Skeletal muscle tissue (tissue), 4 donors: ENCODE measurements around the gene ALG8. TPM values are rescaled to one million over a fixed set of nuclear protein-coding genes. Genes with fewer than 3 reads are reported as not detected.
"Not testable (repeated sequence)": the region's sequence is repeated elsewhere in the genome, so short reads cannot be mapped to it uniquely, and the experiment has no call there.

Experiments
- H3K27ac ChIP-seq: one replicate; pipeline ENCODE4 v1.7.0; 2013; ENCODE audit warnings: mild to moderate bottlenecking, low read depth, low read length, inconsistent platforms
- H3K27me3 ChIP-seq, 3 donors: one replicate each; pipeline ENCODE4 v1.7.0; 2013; ENCODE audit warnings: low read length in 3 of 3; ENCODE audit not compliant: control insufficient read depth in 3 of 3, insufficient read depth in 3 of 3
- H3K36me3 ChIP-seq, 3 donors: one replicate each; pipeline ENCODE4 v1.7.0; 2013; ENCODE audit warnings: low read length in 3 of 3; ENCODE audit not compliant: control insufficient read depth in 3 of 3, insufficient read depth in 3 of 3
- H3K4me1 ChIP-seq, 3 donors: one replicate each; pipeline ENCODE4 v1.7.0; 2013; ENCODE audit warnings: low read length in 3 of 3, mild to moderate bottlenecking in 3 of 3; ENCODE audit not compliant: control insufficient read depth in 3 of 3, insufficient read depth in 3 of 3
- H3K4me3 ChIP-seq, 3 donors: one replicate each; pipeline ENCODE4 v1.7.0; 2013; ENCODE audit warnings: low read length in 3 of 3
- H3K9ac ChIP-seq, 3 donors: one replicate each; pipeline ENCODE4 v1.7.0; 2013; ENCODE audit warnings: low read length in 3 of 3, mild to moderate bottlenecking in 3 of 3, moderate library complexity in 2 of 3, low read depth in 1 of 3
- H3K9me3 ChIP-seq, 3 donors: one replicate each; pipeline ENCODE4 v1.7.0; 2013; ENCODE audit warnings: low read length in 3 of 3; ENCODE audit not compliant: control insufficient read depth in 3 of 3
- total RNA-seq: library from RNA; depleted of rRNA; stranded (reverse); fragments of >200 nt; gene quantifications from one replicate; pipeline ENCODE4 v1.2.3, GENCODE V29; 2014
- donor health status: Osteomylitis.

Gene ALG8
- total RNA-seq, 1 donor from 2014 or later, result 57.4 TPM

DNA sequence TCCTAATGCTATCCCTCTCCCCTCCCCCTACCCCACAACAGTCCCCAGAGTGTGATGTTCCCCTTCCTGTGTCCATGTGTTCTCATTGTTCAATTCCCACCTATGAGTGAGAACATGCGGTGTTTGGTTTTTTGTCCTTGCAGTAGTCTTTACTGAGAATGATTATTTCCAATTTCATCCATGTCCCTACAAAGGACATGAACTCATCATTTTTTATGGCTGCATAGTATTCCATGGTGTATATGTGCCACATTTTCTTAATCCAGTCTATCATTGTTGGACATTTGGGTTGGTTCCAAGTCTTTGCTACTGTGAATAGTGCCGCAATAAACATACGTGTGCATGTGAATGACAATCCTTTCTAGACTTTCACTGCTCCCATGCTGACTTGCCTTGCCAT lies 36.4 kb upstream of the ALG8 start:
- H3K27me3 ChIP-seq, H3K9me3 ChIP-seq, H3K4me3 ChIP-seq, H3K4me1 ChIP-seq, H3K27ac ChIP-seq, H3K9ac ChIP-seq: not testable (repeated sequence)
- peaks cover 15 to 26% (median 21%) of the 10 kb centered on the region in 3 donors for H3K36me3 ChIP-seq

DNA sequence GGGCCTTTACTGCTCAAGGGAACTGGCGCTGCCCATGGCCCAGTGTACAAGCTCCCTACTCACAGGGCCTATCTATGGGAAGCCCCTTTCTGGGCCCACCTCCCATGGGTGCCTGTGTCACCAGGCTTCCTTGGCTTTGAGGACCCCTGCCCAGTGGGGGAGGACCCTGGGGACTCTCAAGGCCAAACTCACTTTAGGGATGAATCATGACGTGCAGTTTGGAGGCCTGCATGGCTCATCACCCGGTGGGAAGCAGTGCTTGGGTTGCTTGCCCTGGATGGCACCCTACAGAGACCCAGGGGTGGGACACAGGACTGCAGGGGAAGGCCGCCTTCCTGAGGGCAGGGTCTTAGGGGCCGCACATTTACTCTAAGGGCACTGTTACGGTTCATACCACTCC lies 32.5 kb upstream of the ALG8 start:
- H3K27ac ChIP-seq, result no peak overlapping the region

DNA sequence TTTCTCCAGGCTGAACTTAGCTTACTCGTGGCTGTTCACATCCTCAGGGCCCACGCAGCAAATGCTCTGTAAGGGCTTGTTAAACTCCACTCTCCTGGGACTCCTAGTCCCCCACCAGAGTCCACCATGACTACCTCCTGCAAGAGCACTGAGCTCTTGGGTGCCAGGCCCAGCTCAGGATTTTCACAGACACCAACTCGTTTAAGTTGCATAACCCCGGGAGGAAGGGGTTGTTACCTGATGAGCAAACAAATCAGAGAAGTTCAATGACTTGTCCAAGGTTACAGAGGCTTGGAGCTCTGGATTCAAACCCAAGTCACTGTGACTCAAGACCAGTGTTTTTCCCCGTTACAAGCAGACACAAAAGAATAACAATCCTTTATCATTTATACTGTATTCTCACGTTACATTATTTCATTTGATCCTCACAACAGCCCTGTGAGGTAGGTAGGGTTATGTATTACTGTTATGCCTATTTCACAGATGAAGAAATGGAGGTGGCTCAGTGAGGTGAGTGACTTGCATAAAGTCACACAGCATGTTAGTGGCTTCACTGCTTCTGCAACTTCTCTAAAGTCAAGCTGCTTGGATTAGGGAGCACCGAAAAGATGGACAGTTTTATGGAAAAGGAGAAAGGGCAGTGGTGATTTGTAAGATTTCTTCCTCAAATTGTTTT lies 31.6 kb upstream of the ALG8 start:
- H3K27ac ChIP-seq, result no peak overlapping the region
- H3K4me1 ChIP-seq, result peaks cover 12 to 18% (median 14%) of the 10 kb centered on the region in 3 donors
- peaks cover 15 to 21% (median 21%) of the 10 kb centered on the region in 3 donors for H3K36me3 ChIP-seq
- no peaks in the 10 kb centered on the region for H3K9me3 ChIP-seq
- no peak overlapping the region for H3K4me3 ChIP-seq
- no peaks in the 10 kb centered on the region for H3K27me3 ChIP-seq
- no peak overlapping the region for H3K9ac ChIP-seq

More for the DNA sequence above, 32.5 kb upstream of the ALG8 start:
- Histone ChIP-seq H3K4me3 (no peak overlapping the region), H3K27me3 (no peaks in the 10 kb centered on the region), H3K9me3 (no peaks in the 10 kb centered on the region), H3K36me3 (peaks cover 15 to 26% (median 21%) of the 10 kb centered on the region in 3 donors), H3K9ac (no peak overlapping the region), H3K4me1 (peaks cover 12 to 18% (median 14%) of the 10 kb centered on the region in 3 donors)

DNA sequence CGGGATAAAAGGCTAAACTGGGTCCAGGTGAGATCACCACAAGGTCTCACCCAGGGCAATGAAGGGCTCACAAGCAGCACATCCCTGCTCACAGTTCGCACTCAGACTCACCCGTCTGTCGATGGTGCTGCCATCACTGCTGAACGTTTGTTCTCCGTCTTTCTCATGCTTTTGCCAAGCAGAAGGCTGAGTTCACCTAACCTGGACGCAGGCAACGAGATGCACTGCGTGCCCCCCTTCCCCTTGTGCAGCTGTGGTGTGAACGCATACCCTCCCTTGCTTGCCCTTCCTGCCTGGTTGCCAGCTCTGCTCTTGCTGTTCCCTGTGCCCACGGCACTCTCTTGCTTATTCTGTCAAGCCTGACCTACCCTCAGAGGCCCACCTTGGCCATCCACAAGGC lies 31.0 kb upstream of the ALG8 start:
- Histone ChIP-seq H3K4me3 (no peak overlapping the region), H3K9ac (no peak overlapping the region), H3K9me3 (no peaks in the 10 kb centered on the region), H3K4me1 (peaks cover 12 to 18% (median 14%) of the 10 kb centered on the region in 3 donors), H3K27ac (no peak overlapping the region), H3K27me3 (no peaks in the 10 kb centered on the region), H3K36me3 (peaks cover 15 to 21% (median 21%) of the 10 kb centered on the region in 3 donors)

DNA sequence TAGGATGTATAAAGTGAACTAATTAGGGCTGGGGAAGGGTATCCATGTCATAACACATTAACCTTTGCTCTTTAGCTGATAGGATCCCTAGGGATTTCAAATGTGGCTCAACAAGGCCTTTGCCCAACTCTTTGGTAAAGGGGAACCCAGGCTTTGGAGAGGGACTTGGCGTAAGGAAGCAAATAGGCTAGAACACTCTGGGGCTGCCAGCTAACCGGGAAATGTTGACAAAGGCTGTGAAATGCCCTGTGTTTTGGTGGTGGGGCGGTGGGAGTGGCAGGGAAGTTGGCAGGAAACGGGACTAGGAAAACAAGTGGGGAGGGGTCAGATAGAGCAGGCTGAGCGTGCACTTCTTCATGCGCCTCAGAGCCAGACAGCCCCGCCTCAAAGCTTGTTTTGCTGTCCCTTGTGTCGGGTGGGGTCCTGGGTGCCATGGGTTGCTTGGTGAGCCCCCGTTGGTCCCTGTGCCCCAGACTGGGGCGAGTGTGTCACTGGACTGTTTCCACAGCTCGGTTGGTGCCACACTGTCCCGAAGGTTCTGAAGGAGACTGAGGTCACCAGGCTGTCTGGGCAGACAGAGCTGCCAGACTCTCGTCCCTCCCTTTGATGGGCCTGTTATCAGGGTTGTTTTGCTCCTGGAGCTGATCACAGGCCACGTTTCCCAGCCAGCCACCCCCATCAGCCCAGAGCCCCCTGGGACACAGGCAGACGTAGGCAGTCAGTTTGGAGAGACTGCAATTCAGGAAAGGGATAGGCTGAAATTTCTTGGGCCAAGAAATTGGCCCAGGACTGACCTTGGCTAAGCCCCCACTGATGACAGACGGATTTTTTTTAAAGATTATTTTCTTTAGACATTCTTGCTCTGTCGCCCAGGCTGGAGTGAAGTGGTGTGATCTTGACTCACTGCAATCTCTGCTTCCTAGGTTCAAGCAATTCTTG lies 29.4 kb upstream of the ALG8 start:
- H3K27me3 ChIP-seq, result no peaks in the 10 kb centered on the region
- peaks cover 9 to 17% (median 16%) of the 10 kb centered on the region in 3 donors for H3K36me3 ChIP-seq
- peak overlapping the region in 2 of 3 donors; percentile 40 to 51 for H3K9ac ChIP-seq
- peak overlapping the region; percentile 79 for H3K27ac ChIP-seq
- no peaks in the 10 kb centered on the region for H3K9me3 ChIP-seq
- peak overlapping the region in 1 of 3 donors; percentile 30 for H3K4me3 ChIP-seq
- H3K4me1 ChIP-seq, result peaks cover 16 to 18% (median 16%) of the 10 kb centered on the region in 3 donors

DNA sequence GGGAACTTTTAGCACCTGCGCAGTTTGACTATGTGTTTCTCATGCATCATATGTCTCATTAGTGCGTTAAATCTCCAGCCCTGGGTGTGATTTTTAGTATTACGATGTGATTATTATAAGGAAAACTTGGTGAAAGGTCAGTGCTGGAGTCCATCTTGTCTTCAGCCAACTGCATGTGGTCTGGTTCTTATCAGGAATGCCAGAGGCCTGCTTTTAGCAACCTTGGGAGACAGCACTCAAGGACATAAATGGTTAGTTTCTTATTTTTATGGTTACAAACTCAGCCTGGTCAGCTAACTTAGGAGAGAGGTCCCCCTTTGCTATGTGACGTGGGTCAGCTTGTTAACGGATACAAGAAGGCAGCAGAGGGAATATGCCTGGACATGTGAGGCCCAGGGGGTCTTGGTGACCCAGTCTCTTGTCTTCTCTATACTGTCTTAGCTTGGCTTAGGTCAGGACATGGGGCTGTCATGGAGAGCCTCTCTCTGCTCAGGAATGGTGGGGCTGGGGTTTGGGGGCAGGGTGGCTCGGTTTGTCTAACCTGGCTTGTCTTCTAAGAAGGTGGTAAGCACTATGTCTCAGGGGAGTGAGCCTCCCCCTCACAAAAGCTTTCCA lies 27.5 kb upstream of the ALG8 start:
- Histone ChIP-seq H3K36me3 (peaks cover under 1 to 2% (median 2%) of the 10 kb centered on the region in 3 donors), H3K4me1 (peaks cover 16 to 19% (median 18%) of the 10 kb centered on the region in 3 donors), H3K9me3 (no peaks in the 10 kb centered on the region)

DNA sequence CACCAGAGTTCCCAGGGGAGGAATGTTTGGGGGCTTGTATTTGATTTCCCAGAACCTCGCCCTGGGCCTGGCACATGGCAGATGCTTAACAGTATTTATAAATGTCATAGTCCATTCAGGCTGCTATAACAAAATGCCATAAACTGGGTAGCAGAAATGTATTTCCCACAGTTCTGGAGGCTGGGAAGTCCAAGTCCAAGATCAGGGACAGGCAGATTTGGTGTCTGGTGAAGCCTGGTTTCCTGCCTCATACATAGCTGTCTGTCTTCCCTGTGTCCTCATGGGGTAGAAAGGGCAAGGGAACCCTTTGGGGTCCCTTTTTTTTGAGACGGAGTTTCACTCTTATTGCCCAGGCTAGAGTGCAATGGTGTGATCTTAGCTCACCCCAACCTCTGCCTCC lies 25.0 kb upstream of the ALG8 start:
- no peak overlapping the region for H3K4me3 ChIP-seq
- no peaks in the 10 kb centered on the region for H3K9me3 ChIP-seq
- H3K27me3 ChIP-seq, result no peaks in the 10 kb centered on the region
- no peak overlapping the region for H3K9ac ChIP-seq
- H3K36me3 ChIP-seq, result no peaks in the 10 kb centered on the region
- peaks cover 10 to 14% (median 13%) of the 10 kb centered on the region in 3 donors for H3K4me1 ChIP-seq
- H3K27ac ChIP-seq, result no peak overlapping the region

More for the DNA sequence above, 27.5 kb upstream of the ALG8 start:
- Histone ChIP-seq H3K4me3 (no peak overlapping the region), H3K27me3 (no peaks in the 10 kb centered on the region), H3K27ac (no peak overlapping the region), H3K9ac (no peak overlapping the region)

DNA sequence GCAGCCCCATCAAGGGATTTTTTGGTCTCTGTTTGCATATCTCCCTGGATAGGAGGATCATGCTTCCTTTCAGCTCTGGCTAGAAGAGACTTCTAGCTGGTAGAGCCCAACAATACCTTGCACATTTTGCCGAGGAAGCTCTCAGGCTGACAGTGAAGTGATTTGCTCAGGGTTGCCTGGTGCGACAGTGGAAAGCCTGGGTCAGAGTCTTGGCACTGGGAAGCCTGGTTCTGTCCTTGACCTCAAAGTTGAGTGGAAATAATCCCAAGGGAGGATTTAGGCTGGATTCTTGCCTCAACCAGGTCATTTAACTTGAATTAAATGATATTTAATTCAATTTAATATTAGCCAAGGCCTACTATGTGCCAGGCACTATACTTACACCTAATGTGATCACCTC lies 24.4 kb upstream of the ALG8 start:
- peak overlapping the region in 1 of 3 donors; percentile 45 for H3K9ac ChIP-seq
- H3K27ac ChIP-seq, result peak overlapping the region; percentile 5
- H3K9me3 ChIP-seq, result no peaks in the 10 kb centered on the region
- no peak overlapping the region for H3K4me3 ChIP-seq
- peaks cover 7 to 12% (median 11%) of the 10 kb centered on the region in 3 donors for H3K4me1 ChIP-seq
- H3K36me3 ChIP-seq, result no peaks in the 10 kb centered on the region
- no peaks in the 10 kb centered on the region for H3K27me3 ChIP-seq

DNA sequence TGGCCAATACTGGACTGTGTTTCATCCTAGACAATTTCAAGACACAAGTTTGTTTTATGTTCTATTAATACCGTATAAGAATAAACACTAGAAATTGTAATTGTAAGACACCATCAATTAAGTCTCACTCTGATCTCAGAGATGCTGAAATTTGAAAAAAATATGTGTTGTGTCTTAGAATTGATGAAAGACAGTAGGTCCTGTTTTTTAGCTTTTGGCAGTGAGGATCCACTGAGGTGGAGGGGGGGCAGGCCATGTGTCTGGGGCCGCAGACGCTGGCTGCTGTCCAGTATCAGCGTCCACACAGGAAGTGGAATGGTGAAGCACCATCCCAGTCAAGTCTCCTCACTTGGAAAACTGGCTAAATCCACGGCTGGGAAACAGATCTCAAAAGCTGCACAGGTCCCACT lies 22.5 kb upstream of the ALG8 start:
- Histone ChIP-seq H3K27me3 (no peaks in the 10 kb centered on the region), H3K36me3 (no peaks in the 10 kb centered on the region), H3K9me3 (no peaks in the 10 kb centered on the region), H3K4me1 (peaks cover 0 to 5% (median 3%) of the 10 kb centered on the region in 3 donors), H3K4me3 (no peak overlapping the region), H3K27ac (no peak overlapping the region), H3K9ac (no peak overlapping the region)
